ENCODE measurements around the gene TMEM26.

The TMEM26 gene

DNA sequence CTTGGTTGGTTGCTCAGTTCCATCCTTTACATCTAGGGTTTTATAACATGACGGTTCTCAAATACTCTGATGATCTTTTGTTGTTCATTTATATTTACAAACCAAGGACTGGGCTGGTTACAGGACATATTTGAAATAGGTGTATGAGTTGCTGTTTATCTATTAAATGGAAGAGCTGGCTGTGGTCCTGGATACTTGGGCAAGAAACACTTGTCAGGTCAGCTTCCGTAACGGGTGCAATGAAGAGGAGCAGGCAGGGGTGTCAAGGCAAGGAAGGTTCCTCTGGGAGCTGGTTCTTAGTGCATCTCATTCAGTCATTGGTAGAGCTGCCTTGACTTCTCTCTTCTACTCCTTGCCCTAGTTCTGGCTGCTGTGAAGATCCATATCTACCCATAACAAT, 4.8 kb upstream of the TMEM26 start:
- DNase-seq, result no peak

DNA sequence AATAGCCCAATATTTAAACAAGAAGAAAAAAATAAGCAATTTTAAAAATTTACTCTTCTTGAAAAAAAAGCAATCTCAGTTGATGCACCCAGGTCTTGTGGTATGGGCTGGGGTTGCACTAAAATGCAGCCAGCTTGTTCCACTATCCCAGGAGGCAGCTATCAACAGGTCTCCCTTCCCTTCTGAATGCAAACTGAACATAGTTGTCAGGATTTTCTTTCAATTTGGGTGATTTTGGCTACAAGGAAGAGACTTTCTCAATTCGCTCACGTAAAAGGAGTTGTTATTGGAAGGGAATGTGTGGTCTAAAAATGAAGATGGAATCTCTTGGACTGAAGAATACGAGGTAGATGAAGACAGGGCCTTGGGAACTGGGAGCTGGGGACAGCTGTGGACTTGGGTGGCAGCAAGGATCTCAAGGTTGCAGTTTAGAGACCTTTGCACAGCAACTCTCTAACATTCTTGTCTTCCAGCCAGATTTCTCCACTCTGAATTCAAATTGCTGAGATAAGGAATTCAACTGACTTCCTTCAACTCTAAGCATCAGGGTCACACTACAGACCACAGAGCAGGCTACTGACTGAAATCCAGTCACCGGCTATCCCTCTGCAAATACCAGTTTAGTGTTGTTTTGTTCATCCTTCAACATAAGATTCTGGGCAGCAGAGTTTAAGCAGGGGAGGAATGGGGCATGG, 3.1 kb upstream of the TMEM26 start:
- no peak for DNase-seq

DNA sequence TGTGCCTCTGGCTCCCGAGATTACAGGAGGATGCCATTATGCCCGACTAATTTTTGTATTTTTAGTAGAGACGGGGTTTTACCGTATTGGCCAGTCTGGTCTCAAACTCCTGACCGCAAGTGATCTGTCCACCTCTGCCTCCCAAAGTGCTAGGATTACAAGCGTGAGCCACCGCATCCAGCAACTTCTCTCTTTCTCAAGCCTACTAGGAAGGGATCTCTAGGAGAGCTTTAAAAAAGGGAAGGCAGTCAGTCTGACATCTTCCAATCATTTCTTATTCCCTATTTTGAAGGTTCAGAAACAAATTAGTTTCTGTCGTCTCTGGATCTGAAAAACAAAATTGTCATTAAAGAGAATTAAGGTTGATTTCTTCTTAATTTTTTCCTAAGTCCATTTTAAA, 2.5 kb upstream of the TMEM26 start:
- no peak for DNase-seq

DNA sequence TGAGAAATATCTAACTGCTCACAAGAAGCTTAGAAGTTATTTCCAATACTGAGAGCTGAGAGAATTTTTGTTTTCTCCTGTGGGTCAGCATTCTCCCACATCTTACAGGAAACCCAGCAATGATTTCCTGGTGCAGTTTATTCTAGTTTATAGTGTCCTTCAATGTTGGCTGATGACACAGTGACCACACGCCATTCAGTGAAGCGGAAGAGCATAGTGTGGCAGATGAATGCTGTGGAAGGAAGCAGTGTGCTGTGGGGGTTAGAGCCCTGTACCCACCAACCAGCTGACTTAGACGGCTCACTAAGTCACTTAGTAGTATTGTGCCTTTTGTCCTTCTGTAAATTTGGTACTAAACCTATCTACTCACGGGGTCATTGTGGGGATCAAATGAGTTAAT, 1.4 kb upstream of the TMEM26 start:
- DNase-seq, result no peak

DNA sequence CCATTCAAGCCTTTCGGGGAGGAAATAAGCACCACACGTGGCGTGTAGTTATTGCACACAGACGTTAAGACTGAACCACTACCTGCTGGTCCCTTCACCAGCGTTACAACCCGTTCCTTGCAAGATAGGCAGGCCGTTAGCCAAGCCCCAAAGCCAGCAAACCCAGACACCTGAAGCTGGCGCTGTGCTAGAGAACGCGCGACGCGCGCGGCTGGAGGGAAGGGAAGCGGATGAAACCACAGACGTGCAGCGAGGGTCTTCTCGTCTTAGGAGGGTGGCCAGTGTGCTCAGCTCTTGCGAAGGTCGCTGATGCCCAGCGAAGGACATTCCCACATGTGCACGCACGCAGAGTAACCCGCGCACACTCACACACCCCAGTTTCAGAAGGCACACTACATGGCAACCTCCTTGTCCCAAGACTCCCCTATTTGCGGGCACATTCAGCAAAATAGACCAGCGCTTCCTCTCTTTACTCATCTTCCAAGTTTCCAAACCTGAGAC, 980 bp downstream of the TMEM26 start:
- no peak for DNase-seq

DNA sequence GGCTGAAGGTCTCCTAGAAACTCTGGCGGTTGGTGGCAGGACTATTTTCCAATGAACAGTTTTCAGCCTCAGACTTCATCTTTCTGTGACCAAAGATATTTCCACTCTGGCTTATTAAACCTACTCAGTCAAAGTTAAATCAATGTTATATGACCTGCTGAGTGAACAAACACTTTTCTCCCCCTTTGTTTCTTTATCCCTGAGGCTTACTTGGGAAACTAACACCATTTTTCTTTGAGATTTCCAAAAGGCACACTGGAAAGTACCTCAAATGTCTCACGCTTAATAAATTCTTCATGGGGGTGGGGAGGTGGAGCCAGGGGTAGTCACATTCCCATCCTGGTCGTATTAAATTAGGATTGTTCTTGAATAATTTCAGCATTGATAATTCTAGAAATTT, 1.8 kb downstream of the TMEM26 start:
- DNase-seq, result no peak

DNA sequence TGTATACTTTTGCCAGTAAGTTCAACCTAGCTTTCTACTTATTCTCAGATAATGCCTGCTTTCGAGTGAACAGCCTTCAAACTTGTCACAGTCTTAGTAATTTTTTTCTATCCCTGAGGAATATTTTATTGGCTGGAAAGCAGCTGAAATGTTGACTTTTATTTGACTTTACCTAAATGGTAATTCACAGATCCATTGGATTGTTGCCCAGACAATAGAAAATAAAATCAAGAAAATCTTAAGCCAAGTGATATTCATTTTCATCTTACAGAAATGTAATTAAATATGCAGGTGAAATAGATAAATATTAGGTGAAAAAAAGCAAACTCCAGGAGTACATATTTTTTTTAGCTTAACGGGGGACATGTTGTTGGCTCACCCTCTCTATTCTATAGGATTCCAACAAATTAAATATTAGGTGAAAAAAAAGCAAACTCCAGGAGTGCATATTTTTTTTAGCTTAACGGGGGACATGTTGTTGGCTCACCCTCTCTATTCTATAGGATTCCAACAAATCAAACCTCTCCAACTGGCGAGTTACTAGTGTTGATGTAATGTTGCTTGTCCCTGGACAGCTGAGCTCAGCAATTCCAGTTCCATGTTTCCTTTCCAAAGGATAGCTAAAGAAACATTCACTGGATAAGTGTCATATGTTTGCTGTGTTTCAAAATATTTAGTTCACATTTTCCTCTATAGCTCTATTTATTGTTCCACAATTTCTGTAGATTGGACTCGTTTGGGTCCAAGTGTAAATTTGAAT, 4.2 kb downstream of the TMEM26 start:
- no peak for DNase-seq

DNA sequence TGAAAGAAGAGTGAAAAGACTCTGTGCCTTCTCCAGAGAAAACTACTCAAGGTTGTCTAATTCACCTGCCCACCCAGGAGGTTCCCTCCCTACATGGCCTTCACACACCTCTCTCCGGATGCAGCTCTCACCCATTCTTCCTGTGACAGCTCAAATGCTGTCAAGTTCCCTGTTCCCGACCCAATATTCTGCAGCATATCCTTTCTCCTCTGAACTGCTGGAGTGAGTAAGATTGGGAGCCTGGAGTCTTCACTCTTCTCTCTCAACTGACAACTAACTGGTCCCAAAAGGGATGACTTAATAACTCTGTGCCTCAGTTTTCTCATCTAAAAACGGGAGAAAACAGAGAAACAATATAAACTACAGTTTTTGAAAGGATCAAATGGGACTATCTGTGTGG, 5.1 kb downstream of the TMEM26 start:
- DNase-seq, result no peak

DNA sequence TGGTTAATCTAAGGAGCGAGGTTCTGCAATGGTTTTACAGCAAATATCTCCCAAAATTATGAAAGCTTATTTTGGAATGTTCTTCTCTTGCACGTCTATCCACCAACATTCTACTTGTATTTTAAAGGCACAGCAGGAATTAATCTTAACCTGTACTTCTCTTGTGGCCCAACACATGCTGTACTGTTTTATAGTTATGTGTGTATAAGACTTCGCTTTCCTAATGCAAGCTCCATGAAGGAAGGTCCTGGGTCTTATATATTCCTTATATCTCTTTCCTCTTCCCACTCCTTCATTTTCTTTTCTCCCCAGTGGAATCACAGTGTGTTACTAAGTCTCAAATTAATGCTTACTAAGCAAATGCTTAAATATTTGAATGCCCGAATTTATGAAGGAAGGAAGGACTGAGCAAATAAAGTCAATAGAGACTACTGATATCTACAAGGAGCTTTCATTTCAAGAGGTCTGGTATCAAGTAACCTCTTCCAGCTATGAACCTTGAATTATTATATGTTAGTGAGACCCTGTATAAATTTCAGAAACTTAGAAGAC, 14.0 kb downstream of the TMEM26 start:
- DNase-seq, result no peak

DNA sequence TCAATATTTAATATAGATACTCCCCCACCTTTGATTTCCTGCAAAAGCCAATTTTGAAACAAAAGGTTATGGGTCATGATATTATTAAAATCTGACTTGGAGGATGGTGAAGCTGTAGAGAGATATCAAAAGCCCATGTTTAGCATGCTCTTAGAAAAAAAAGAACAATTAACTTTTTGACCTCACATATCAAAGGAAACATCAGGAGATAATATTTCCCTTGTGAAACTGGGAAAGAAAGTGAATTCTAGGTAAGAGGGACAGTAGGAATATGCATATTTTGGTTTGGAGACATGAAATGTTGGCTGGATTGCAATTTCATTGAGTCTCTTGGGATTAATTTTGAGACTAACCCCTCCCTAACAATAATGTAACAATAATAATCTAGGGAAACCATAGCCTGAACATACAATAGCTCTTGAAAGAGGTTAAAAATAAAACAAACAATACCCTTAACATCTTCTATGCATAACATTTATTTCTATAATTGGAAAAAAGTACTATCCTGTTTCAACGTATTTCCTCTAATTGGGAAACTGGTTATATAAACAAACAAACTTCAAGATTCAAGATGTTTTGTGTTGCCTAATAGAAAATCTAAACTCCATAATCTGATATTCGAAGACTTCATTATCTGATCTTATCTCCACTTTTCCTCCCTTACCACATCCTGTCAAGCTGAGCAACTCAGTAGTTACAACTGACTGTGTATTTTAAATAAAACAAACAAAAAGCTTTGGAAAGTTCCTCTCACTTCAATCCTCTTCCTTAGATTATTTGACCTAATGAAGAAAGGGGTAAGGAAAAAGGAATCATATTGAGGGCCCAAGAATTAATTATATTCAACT, 14.8 kb downstream of the TMEM26 start:
- no peak for DNase-seq

DNA sequence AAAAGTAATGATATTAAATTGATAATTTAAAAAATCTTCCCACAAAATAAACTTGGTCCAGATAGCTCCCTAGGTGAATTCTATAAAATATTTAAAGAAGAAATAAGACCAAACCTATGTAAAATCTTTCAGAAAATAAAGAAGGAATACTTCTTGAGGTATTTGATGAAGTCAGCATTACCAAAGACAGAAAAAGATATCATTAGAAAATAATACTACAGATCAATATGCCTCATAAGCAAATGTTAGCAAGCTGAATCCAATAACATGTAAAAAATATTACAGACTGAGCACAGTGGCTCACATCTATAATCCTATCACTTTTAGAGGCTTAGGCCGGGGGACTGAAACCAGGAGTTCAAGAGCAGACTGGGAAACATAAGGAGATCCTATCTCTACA, 30.0 kb downstream of the TMEM26 start:
- no peak for DNase-seq

DNA sequence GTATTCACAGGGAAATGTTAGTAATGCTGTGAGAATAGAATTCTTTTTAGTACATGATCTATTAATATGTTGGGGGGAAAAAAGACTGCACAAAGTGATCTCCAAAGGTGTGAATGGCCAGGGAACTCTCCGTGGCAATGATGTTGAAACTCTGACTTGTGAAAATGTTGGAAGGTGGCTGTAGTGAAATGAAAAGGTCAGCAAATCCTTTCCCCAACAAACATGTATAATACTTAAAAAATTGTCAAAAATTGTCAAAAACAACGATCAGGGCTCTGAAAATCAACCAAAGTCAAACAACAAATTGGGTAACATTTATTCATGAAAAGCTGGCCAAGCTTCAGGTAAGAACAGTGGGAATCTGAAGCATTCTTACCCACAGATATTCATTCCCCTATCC, 35.5 kb downstream of the TMEM26 start:
- DNase-seq, result no peak

DNA sequence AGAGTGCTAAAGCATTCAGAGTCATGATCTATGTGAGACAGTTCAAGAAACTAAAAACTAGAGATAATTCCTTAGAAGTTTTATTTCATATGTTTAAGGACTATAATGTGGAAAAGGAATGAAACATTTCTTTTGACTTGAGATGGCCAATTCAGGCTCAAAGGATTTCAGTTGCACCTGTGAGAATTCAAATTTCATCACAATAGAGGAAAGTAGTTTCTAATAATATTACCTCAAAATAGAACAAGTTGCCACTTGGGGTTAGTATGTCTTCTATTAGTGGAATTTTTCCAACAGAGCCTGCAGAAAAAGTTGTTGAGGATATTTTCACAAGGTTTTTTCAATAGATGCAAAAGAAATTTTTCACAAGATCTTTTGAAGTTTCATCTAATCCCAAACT, 37.4 kb downstream of the TMEM26 start:
- DNase-seq, result no peak

DNA sequence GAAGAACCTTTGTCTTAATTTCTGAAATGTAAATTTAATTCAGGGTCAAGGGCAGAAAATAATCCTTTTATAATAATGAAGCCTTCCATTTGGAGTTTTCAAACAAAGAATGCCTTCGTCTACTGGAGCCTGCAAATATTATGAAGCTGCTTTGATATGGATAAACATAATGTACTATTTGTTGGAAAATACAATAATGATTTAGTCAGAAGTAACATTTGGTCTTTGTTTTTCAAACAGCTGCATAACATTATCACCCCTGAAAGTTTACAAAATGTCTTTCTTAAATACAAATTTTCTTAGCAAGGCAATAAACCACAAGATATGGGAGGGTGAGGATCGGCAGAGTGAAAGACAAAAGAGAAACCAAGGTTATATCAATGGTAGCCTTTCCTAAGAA, 41.5 kb downstream of the TMEM26 start:
- no peak for DNase-seq

DNA sequence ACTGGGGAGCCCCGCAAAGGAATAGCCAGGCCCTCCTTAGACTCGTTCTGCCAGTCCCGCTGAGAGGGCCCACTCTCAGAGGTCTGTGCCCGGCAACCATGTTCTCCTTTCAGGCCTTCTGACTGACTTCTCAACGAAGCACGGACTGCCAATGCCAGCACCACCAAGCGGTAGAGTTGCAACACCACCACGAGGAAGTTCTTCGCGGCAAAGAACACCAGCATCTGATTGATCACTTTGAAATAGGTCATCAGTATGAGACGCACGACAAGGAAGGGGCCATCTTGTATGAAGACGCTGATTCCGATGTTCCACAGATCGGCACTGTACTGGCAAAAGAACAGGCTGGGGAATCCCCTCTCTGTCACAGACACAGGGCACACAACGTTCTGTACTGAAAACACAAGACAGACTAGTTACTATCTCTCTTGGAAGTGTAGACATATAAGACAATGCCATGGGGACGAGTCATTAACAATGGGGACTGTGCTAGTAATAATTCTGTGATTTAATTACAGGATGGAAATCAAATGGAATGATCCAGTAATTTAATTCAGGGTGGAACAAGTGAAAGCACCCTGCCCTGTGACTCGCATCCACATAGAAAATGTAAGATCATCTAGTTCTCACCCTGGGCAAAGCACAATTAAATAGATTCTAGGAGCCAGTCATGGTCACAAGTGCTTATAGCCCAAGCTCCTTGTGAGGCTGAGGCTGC, 42.7 kb downstream of the TMEM26 start:
- DNase-seq, result no peak

DNA sequence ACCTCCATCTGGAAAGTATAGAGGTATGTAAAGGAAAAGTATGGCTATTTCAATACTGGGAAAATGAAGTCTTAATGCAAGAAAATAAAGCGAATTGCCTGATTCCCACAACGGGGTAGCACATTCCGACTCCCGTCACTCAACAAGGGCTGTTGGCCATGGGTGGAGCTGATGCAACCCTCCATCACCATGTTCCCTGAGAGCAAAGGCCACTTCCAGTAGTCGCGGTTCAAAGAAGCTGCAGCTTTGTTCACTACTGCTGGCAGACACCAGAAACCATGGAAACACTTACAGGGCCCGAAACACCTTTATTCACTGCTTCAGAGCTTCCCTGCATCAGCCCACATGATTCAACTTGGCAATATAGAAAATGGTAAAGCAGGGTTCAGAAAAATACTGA, 44.0 kb downstream of the TMEM26 start:
- DNase-seq, result no peak

DNA sequence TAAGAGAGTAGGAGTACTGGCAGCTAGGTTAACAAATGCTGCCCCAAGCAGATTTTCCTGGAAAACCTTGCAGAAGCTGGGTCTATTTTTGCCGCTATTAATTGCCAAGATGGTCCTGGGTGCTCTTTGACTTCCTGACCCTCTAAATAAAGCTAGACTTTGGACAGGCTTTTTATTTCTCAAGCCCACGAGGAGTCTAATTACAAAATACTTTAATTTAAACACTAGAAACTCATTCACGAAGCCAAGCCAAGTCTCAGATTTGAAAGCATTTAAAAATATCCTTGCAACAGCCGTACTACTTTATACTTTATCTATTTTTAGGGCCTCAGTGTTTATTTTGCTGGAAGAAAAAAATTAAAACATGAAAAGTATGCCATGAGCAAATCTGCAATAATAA, 45.1 kb downstream of the TMEM26 start:
- no peak for DNase-seq

DNA sequence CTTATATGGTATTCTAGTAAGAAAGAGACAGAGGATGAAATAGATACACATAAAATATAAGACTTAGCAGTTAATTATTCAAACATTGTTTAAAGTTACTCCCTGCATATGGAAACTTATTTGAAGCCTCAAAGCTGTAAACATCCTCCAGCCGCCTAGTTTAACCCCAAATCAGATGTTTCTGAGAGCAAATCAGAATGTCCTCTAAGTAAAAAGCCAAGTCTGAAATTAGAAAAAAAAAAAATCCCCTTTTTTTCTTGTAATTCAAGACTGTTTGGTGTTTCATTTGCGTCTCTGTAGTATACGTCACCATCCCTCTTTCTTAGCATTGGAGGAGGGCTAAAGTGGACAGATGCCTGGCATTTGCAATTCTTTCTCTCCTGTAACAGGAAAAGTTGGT, 46.4 kb downstream of the TMEM26 start:
- no peak for DNase-seq

DNA sequence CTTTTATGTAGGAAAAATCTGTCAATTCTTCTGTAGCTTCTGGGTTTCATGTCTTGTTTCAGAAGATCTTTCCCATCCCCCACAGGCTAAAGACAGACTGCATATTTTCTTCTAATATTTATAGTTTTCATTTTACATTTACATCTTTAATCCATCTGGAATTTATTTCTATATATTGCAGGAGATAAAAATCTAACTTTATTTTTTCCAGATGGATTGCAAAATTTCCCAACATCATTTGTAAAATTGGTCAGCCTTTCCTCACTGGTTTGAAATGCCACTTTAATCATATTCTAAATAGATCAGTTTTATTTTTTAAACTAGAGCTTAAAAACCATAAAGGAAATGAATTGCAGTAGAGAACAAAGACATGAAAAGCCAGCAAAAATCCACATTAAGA, 46.9 kb downstream of the TMEM26 start:
- DNase-seq, result no peak

DNA sequence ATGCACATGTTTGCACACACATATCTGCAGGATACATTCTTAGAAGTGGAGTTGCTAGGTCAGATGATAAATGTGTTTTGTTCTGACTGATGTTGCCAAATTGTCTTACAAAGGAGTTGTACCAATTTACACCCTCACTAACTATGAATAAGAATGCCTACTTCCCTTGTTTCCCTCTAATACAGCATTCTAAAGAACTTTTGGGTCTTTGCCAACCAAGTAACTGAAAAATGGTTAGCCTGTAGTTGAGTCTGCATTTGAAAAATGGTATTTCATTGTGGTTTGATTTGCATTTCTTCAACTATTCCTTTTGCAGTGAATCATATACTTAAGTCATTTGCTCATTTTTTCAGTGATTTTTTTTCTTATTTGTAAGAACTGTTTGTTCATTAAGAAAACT, 48.4 kb downstream of the TMEM26 start:
- DNase-seq, result no peak

DNA sequence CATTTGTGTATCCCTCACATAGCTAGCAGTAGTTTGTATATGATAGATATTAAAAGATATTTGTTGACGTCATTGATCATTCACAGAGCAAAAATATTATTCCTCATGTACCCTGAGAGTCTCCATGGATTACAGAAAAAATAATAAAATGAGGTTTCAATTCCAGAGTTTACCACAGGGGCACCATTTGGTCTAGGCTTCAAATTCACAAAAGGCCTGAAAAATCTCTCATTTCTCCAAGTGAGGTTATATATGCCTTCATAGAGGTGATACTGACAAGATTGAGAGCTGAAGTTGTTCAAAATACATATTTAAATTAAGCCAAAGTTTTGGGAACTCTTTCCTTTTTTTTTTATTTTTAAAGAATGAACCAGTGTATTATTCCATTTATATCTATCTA, 52.7 kb downstream of the TMEM26 start:
- DNase-seq, result no peak

DNA sequence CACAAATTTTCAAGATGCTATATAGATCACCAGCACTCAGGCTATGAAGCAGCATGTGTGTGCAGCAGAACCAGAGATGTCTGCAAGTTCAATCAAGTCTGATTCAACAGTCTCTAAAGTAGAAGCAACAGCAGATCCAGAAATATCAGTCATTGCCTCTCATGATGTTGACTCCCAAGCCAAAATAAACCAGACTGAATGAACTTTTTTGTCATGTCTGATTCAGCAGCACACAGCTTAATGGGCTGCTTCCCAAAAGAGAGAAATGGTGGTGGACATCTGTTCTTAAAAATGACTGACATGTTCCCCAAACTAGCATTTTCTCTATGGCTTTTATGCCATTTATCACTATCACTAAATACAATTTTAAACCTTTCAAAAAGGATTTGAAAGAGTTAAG, 53.8 kb downstream of the TMEM26 start:
- DNase-seq, result no peak

All from NCI-H1436 treated with DMSO at 0.1 percent for 48 hours (cell line).